ENCODE data around the gene HSDL2. TPM values are rescaled to one million over a fixed set of nuclear protein-coding genes. Genes with fewer than 3 reads are reported as not detected.
"Not testable (repeated sequence)": the region's sequence is repeated elsewhere in the genome, so short reads cannot be mapped to it uniquely, and the experiment has no call there.

Gene HSDL2
- total RNA-seq, 1 experiment from 2014 or later, result 32.2 TPM

DNA sequence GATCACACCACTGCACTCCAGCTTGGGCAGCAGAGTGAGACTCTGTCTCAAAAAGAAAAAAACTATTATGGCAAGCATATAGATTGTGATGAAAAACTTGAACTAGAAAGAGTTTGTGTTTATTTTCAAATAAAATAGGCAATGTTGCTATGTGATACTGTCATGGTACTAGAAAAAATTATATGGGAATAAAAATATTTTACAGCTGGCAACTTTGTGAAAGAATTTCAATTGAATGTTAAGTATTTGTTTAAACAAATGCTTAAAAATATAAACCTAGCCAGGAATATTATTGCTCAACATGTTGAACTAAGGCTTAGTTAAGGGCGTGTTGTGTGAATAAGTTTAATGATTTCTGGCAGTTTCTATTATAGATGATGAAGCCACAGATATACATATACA, 31.7 kb downstream of the HSDL2 start:
- Histone ChIP-seq H3K27ac (ENCODE audit: low read length) (no peak overlapping the region), H3K4me3 (ENCODE audit: low read depth in 2 of 2, low read length in 2 of 2) (no peak overlapping the region), H3K27me3 (ENCODE audit: control insufficient read depth, insufficient read depth, low read length) (no peaks in the 10 kb centered on the region), H3K36me3 (ENCODE audit: control insufficient read depth, insufficient read depth, low read length) (no peaks in the 10 kb centered on the region; the same call in 1 of the 2 replicates), H3K4me1 (ENCODE audit: control insufficient read depth, insufficient read depth, low read length) (no peaks in the 10 kb centered on the region), H3K9me3 (ENCODE audit: control insufficient read depth, insufficient read depth, low read depth, low read length) (no peaks in the 10 kb centered on the region)
- in situ Hi-C loops (cut with HindIII; ENCODE audit: low pct_unique_long_range_greater_than_20kb, low sequenced_read_pairs) (no loop called here), intact Hi-C loops (cut with micrococcal nuclease; ENCODE audit: unreplicated experiment) (no loop called here)
- TF ChIP-seq, protein P1, sequence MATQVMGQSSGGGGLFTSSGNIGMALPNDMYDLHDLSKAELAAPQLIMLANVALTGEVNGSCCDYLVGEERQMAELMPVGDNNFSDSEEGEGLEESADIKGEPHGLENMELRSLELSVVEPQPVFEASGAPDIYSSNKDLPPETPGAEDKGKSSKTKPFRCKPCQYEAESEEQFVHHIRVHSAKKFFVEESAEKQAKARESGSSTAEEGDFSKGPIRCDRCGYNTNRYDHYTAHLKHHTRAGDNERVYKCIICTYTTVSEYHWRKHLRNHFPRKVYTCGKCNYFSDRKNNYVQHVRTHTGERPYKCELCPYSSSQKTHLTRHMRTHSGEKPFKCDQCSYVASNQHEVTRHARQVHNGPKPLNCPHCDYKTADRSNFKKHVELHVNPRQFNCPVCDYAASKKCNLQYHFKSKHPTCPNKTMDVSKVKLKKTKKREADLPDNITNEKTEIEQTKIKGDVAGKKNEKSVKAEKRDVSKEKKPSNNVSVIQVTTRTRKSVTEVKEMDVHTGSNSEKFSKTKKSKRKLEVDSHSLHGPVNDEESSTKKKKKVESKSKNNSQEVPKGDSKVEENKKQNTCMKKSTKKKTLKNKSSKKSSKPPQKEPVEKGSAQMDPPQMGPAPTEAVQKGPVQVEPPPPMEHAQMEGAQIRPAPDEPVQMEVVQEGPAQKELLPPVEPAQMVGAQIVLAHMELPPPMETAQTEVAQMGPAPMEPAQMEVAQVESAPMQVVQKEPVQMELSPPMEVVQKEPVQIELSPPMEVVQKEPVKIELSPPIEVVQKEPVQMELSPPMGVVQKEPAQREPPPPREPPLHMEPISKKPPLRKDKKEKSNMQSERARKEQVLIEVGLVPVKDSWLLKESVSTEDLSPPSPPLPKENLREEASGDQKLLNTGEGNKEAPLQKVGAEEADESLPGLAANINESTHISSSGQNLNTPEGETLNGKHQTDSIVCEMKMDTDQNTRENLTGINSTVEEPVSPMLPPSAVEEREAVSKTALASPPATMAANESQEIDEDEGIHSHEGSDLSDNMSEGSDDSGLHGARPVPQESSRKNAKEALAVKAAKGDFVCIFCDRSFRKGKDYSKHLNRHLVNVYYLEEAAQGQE (IDR thresholded peaks at IDR 0.05; ENCODE audit: insufficient read depth in 1 of 2, low read depth in 2 of 2, low read length in 1 of 2), result no peak
- TF ChIP-seq SIN3A (IDR thresholded peaks at IDR 0.05; ENCODE audit: borderline replicate concordance, insufficient read depth, low read depth, low read length) (no peak), POLR2AphosphoS5 (IDR thresholded peaks at IDR 0.05; ENCODE audit: low read depth, low read length) (no peak), TCF7L2 (IDR thresholded peaks at IDR 0.05; ENCODE audit: low read depth, low read length) (no peak)
- TF ChIP-seq, protein P2, sequence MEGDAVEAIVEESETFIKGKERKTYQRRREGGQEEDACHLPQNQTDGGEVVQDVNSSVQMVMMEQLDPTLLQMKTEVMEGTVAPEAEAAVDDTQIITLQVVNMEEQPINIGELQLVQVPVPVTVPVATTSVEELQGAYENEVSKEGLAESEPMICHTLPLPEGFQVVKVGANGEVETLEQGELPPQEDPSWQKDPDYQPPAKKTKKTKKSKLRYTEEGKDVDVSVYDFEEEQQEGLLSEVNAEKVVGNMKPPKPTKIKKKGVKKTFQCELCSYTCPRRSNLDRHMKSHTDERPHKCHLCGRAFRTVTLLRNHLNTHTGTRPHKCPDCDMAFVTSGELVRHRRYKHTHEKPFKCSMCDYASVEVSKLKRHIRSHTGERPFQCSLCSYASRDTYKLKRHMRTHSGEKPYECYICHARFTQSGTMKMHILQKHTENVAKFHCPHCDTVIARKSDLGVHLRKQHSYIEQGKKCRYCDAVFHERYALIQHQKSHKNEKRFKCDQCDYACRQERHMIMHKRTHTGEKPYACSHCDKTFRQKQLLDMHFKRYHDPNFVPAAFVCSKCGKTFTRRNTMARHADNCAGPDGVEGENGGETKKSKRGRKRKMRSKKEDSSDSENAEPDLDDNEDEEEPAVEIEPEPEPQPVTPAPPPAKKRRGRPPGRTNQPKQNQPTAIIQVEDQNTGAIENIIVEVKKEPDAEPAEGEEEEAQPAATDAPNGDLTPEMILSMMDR (IDR thresholded peaks at IDR 0.05), result no peak
- no TSS peak for BruUV-seq (replicated peaks)
- DNase-seq (ENCODE audit: low read depth, low spot score) (no peak), ATAC-seq (no peak)
- CTCF ChIA-PET, result no interaction called here
- POLR2A ChIA-PET, result no interaction called here

DNA sequence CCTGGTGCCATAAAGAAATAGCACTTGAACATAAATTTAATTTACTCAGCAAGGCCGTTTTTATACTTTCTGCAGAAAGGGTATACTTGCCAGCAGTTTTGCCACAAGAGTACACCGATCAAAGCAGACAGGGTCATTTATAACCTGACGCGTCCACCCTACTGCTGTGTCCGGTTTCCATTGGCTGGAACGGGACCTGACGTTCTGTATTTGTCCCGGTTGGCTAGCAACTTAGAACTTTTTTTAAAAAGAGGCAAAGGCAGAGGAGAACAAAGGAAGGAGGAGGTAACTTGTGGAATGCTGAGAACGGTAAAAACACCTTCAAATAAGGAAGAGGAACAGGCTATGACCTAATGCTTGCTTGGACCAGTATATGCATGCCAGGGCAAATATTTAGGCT, 33.8 kb downstream of the HSDL2 start:
- DNase-seq (ENCODE audit: low read depth, low spot score); H3K4me1 ChIP-seq (ENCODE audit: control insufficient read depth, insufficient read depth, low read length); in situ Hi-C loops (cut with HindIII; ENCODE audit: low pct_unique_long_range_greater_than_20kb, low sequenced_read_pairs); POLR2A ChIA-PET; H3K4me3 ChIP-seq (ENCODE audit: low read depth in 2 of 2, low read length in 2 of 2); H3K9me3 ChIP-seq (ENCODE audit: control insufficient read depth, insufficient read depth, low read depth, low read length); BruUV-seq (replicated peaks); H3K27me3 ChIP-seq (ENCODE audit: control insufficient read depth, insufficient read depth, low read length); H3K36me3 ChIP-seq (ENCODE audit: control insufficient read depth, insufficient read depth, low read length); ATAC-seq; CTCF ChIA-PET; H3K27ac ChIP-seq (ENCODE audit: low read length); intact Hi-C loops (cut with micrococcal nuclease; ENCODE audit: unreplicated experiment): not testable (repeated sequence)

DNA sequence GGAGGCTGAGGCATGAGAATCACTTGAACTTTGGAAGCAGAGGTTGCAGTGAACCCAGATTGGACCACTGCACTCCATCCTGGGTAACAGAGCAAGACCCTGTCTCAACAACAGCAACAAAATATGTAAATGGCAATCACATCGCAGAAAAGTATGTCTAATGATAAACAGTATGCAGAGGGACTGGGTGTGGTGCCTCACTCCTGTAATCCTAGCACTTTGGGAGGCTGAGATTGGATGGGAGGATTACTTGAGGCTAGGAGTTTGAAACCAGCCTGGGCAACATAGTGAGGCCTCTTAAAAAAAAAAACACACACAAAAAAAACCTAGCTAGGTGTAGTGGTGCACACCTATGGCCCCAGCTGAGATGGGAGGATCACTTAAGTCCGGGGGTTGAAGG, 40.3 kb downstream of the HSDL2 start:
- no peak overlapping the region for H3K27ac ChIP-seq (ENCODE audit: low read length)
- no peaks in the 10 kb centered on the region for H3K4me1 ChIP-seq (ENCODE audit: control insufficient read depth, insufficient read depth, low read length)
- intact Hi-C loops (cut with micrococcal nuclease; ENCODE audit: unreplicated experiment), result no loop called here
- in situ Hi-C loops (cut with HindIII; ENCODE audit: low pct_unique_long_range_greater_than_20kb, low sequenced_read_pairs), result no loop called here
- no peak for DNase-seq (ENCODE audit: low read depth, low spot score)
- TF ChIP-seq, protein P2 (IDR thresholded peaks at IDR 0.05), result no peak
- TF ChIP-seq TCF7L2 (IDR thresholded peaks at IDR 0.05; ENCODE audit: low read depth, low read length) (no peak), SIN3A (IDR thresholded peaks at IDR 0.05; ENCODE audit: borderline replicate concordance, insufficient read depth, low read depth, low read length) (no peak), POLR2AphosphoS5 (IDR thresholded peaks at IDR 0.05; ENCODE audit: low read depth, low read length) (no peak)
- TF ChIP-seq, protein P1 (IDR thresholded peaks at IDR 0.05; ENCODE audit: insufficient read depth in 1 of 2, low read depth in 2 of 2, low read length in 1 of 2), result no peak
- no peaks in the 10 kb centered on the region for H3K27me3 ChIP-seq (ENCODE audit: control insufficient read depth, insufficient read depth, low read length)
- ChIA-PET POLR2A (no interaction called here), CTCF (no interaction called here)
- no peaks in the 10 kb centered on the region; the same call in 1 of the 2 replicates for H3K36me3 ChIP-seq (ENCODE audit: control insufficient read depth, insufficient read depth, low read length)
- BruUV-seq (replicated peaks), result no TSS peak
- no peak for ATAC-seq
- H3K4me3 ChIP-seq (ENCODE audit: low read depth in 2 of 2, low read length in 2 of 2), result no peak overlapping the region
- no peaks in the 10 kb centered on the region for H3K9me3 ChIP-seq (ENCODE audit: control insufficient read depth, insufficient read depth, low read depth, low read length)
